Astrocyte (in vitro differentiated cells and primary cell): ENCODE measurements around the gene PPP2R5C. TPM values are rescaled to one million over a fixed set of nuclear protein-coding genes. Genes with fewer than 3 reads are reported as not detected.

Source experiments
- DNase-seq: peaks from one replicate; pipeline ENCODE4 v3.0.0-alpha.2; 2010; ENCODE audit warnings: low read depth
- FAIRE-seq: peaks from 2 replicates; lab custom pipeline; 2011; peaks lifted over from hg19 to GRCh38; lab: Jason Lieb, UNC
- H2AFZ ChIP-seq: 2 replicates; pipeline ENCODE4 v1.6.0; 2012; ENCODE audit warnings: low read depth, low read length, inconsistent platforms
- H3K27ac ChIP-seq: 2 replicates; pipeline ENCODE4 v1.5.1; 2011; ENCODE audit warnings: low read depth, low read length, inconsistent platforms
- H3K27me3 ChIP-seq: 2 replicates; pipeline ENCODE4 v1.6.0; 2011; ENCODE audit warnings: low read length, inconsistent platforms; ENCODE audit not compliant: insufficient read depth
- H3K36me3 ChIP-seq: 2 replicates; pipeline ENCODE4 v1.5.1; 2011; ENCODE audit warnings: low read length, inconsistent platforms; ENCODE audit not compliant: insufficient read depth
- H3K4me1 ChIP-seq: 2 replicates; pipeline ENCODE4 v1.5.1; 2011; ENCODE audit warnings: low read length, inconsistent platforms; ENCODE audit not compliant: insufficient read depth
- H3K4me2 ChIP-seq: 2 replicates; pipeline ENCODE4 v1.6.0; 2012; ENCODE audit warnings: low read length, inconsistent platforms
- H3K4me3 ChIP-seq: 2 replicates; pipeline ENCODE4 v1.5.1; 2011; ENCODE audit warnings: low read depth, mild to moderate bottlenecking, low read length, inconsistent platforms; ENCODE audit not compliant: insufficient read depth
- H3K79me2 ChIP-seq: 2 replicates; pipeline ENCODE4 v1.6.0; 2012; ENCODE audit warnings: mild to moderate bottlenecking, low read length, inconsistent platforms; ENCODE audit not compliant: insufficient read depth
- H3K9ac ChIP-seq: 2 replicates; pipeline ENCODE4 v1.6.0; 2012; ENCODE audit warnings: mild to moderate bottlenecking, low read length, inconsistent platforms
- H3K9me3 ChIP-seq: 2 replicates; pipeline ENCODE4 v1.5.1; 2012; ENCODE audit warnings: low read depth, mild to moderate bottlenecking, low read length, inconsistent platforms; ENCODE audit not compliant: insufficient read depth
- H4K20me1 ChIP-seq: 2 replicates; pipeline ENCODE4 v1.6.0; 2012; ENCODE audit warnings: low read length, inconsistent platforms; ENCODE audit not compliant: insufficient read depth
- H3K27ac Mint-ChIP-seq: one replicate; pipeline ENCODE4 v1.8.0; 2021; ENCODE audit warnings: mild to moderate bottlenecking, mixed read lengths; ENCODE audit not compliant: unreplicated experiment
- H3K27me3 Mint-ChIP-seq: one replicate; pipeline ENCODE4 v1.8.0; 2021; ENCODE audit warnings: low read depth, mixed read lengths; ENCODE audit not compliant: unreplicated experiment
- H3K36me3 Mint-ChIP-seq: one replicate; pipeline ENCODE4 v1.8.0; 2021; ENCODE audit warnings: low read depth, mixed read lengths; ENCODE audit not compliant: unreplicated experiment
- H3K4me1 Mint-ChIP-seq: one replicate; pipeline ENCODE4 v1.8.0; 2021; ENCODE audit warnings: low read depth, mixed read lengths; ENCODE audit not compliant: unreplicated experiment
- H3K4me3 Mint-ChIP-seq: one replicate; pipeline ENCODE4 v1.8.0; 2021; ENCODE audit warnings: mild to moderate bottlenecking, moderate library complexity, mixed read lengths; ENCODE audit not compliant: unreplicated experiment
- H3K9me3 Mint-ChIP-seq: one replicate; pipeline ENCODE4 v1.8.0; 2021; ENCODE audit warnings: mild to moderate bottlenecking, mixed read lengths; ENCODE audit not compliant: unreplicated experiment
- CTCF ChIP-seq: IDR thresholded peaks from 2 replicates; pipeline ENCODE4 v1.5.1; 2011; ENCODE audit warnings: low read depth, mild to moderate bottlenecking, inconsistent platforms, low read length, moderate library complexity; ENCODE audit not compliant: insufficient read depth
- EZH2 ChIP-seq: IDR thresholded peaks from 2 replicates; pipeline ENCODE4 v1.6.1; 2012; ENCODE audit warnings: mild to moderate bottlenecking, low read length, inconsistent platforms; ENCODE audit not compliant: insufficient read depth
- total RNA-seq: library from RNA; stranded (reverse); gene quantifications from 2 replicates; pipeline ENCODE4 v1.2.1, GENCODE V29; 2021

The PPP2R5C gene
- total RNA-seq, 1 donor from 2014 or later, result 102 TPM

- Histone ChIP-seq H3K36me3 (no peaks in the 10 kb centered on the region), H3K79me2 (no peaks in the 10 kb centered on the region), H3K9ac (no peak overlapping the region), H3K4me1 (peaks cover 13% of the 10 kb centered on the region), H3K4me2 (no peak overlapping the region), H3K9me3 (no peaks in the 10 kb centered on the region), H2AFZ (no peak overlapping the region), H3K27ac (no peak overlapping the region), H3K27me3 (no peaks in the 10 kb centered on the region), H3K4me3 (no peak overlapping the region), H4K20me1 (no peaks in the 10 kb centered on the region)
- H3K9me3 Mint-ChIP-seq, result peaks cover 3% of the 10 kb centered on the region
- H3K27ac Mint-ChIP-seq, result no peak overlapping the region
- DNase-seq (no peak), FAIRE-seq (no peak)
- no peak overlapping the region for H3K4me3 Mint-ChIP-seq
- H3K36me3 Mint-ChIP-seq, result peaks cover 2% of the 10 kb centered on the region
- TF ChIP-seq CTCF, result no peak
- TF ChIP-seq EZH2, result no peak
- H3K4me1 Mint-ChIP-seq, result peaks cover 9% of the 10 kb centered on the region
- peaks cover 4% of the 10 kb centered on the region for H3K27me3 Mint-ChIP-seq
These were observed 33.7 kb upstream of the PPP2R5C start for GRCh38 chr14:101727611-101728366.

GRCh38 chr14:101728367-101728742, 33.2 kb upstream of the PPP2R5C start:
- FAIRE-seq, result no peak
- peaks cover 2% of the 10 kb centered on the region for H3K36me3 Mint-ChIP-seq
- Histone ChIP-seq H3K4me3 (no peak overlapping the region), H3K4me2 (no peak overlapping the region), H3K9me3 (peaks cover 2% of the 10 kb centered on the region), H4K20me1 (no peaks in the 10 kb centered on the region), H2AFZ (no peak overlapping the region), H3K27ac (no peak overlapping the region), H3K9ac (no peak overlapping the region), H3K36me3 (no peaks in the 10 kb centered on the region), H3K79me2 (no peaks in the 10 kb centered on the region), H3K27me3 (no peaks in the 10 kb centered on the region), H3K4me1 (peaks cover 13% of the 10 kb centered on the region)
- H3K27ac Mint-ChIP-seq, result no peak overlapping the region
- peaks cover 4% of the 10 kb centered on the region for H3K27me3 Mint-ChIP-seq
- peaks cover 3% of the 10 kb centered on the region for H3K9me3 Mint-ChIP-seq
- DNase-seq, result no peak
- peaks cover 9% of the 10 kb centered on the region for H3K4me1 Mint-ChIP-seq
- no peak overlapping the region for H3K4me3 Mint-ChIP-seq
- TF ChIP-seq CTCF (no peak), EZH2 (no peak)

- no peak for FAIRE-seq
These were observed 32.1 kb upstream of the PPP2R5C start for GRCh38 chr14:101729382-101729781.

More at GRCh38 chr14:101729382-101729781, 32.1 kb upstream of the PPP2R5C start:
- H4K20me1 ChIP-seq, result no peaks in the 10 kb centered on the region
- peaks cover 9% of the 10 kb centered on the region for H3K4me1 Mint-ChIP-seq
- H3K27me3 Mint-ChIP-seq, result peaks cover 4% of the 10 kb centered on the region
- peaks cover 3% of the 10 kb centered on the region for H3K9me3 Mint-ChIP-seq
- TF ChIP-seq EZH2 (no peak), CTCF (no peak)
- no peaks in the 10 kb centered on the region for H3K36me3 ChIP-seq
- peaks cover 2% of the 10 kb centered on the region for H3K9me3 ChIP-seq
- H3K9ac ChIP-seq, result no peak overlapping the region
- peaks cover 2% of the 10 kb centered on the region for H3K36me3 Mint-ChIP-seq
- H3K27me3 ChIP-seq, result no peaks in the 10 kb centered on the region
- H3K4me3 ChIP-seq, result no peak overlapping the region
- no peak overlapping the region for H2AFZ ChIP-seq
- H3K27ac Mint-ChIP-seq, result no peak overlapping the region
- peaks cover 13% of the 10 kb centered on the region for H3K4me1 ChIP-seq
- no peak overlapping the region for H3K4me2 ChIP-seq
- no peak overlapping the region for H3K4me3 Mint-ChIP-seq
- no peak for DNase-seq
- H3K27ac ChIP-seq, result no peak overlapping the region
- no peaks in the 10 kb centered on the region for H3K79me2 ChIP-seq
